Cardiac muscle cell (in vitro differentiated cells and primary cell): Measurements from ENCODE around the gene NINJ2. TPM values are rescaled to one million over a fixed set of nuclear protein-coding genes. Genes with fewer than 3 reads are reported as not detected.

Experiments used
- DNase-seq, 2 donors: peaks; one replicate each; pipeline versions ENCODE4 v3.0.0 to v3.0.0-alpha.2; 2010 to 2017; ENCODE audit warnings: low read depth in 1 of 2, low spot score in 1 of 2
- H3K27ac ChIP-seq: fragments of 200-600 bp; sonication (generic); 2 replicates; pipeline ENCODE4 v1.5.1; 2016
- H3K27me3 ChIP-seq: fragments of 200-600 bp; sonication (generic); 2 replicates; pipeline ENCODE4 v1.6.0; 2016; ENCODE audit warnings: control low read depth
- H3K36me3 ChIP-seq: fragments of 200-600 bp; sonication (generic); 2 replicates; pipeline ENCODE4 v1.5.1; 2016; ENCODE audit warnings: control low read depth
- H3K4me1 ChIP-seq: fragments of 200-600 bp; sonication (generic); 2 replicates; pipeline ENCODE4 v1.8.1; 2017; ENCODE audit warnings: low read depth, mild to moderate bottlenecking, mixed run types
- H3K4me3 ChIP-seq: fragments of 200-600 bp; sonication (generic); 2 replicates; pipeline ENCODE4 v1.5.1; 2016; ENCODE audit warnings: mild to moderate bottlenecking
- H3K9me3 ChIP-seq: fragments of 200-600 bp; sonication (generic); 2 replicates; pipeline ENCODE4 v1.5.1; 2017; ENCODE audit warnings: low read depth, mild to moderate bottlenecking, control low read depth
- polyA plus RNA-seq: library from polyadenylated mRNA; unstranded; fragments of >200 nt; fragmentation: Nextera tagmentation; extraction: Ambion mirVana; gene quantifications from 2 replicates; pipeline ENCODE4 v1.2.1, GENCODE V29; 2016
- total RNA-seq: library from RNA; depleted of rRNA; stranded (reverse); fragments of >200 nt; gene quantifications from 2 replicates; pipeline ENCODE4 v1.2.3, GENCODE V29; 2016
- TF ChIP-seq, protein P1 (sequence below): IDR thresholded peaks from 2 replicates; pipeline ENCODE4 v1.5.1; 2012; ENCODE audit warnings: low read depth, mild to moderate bottlenecking, low read length

The NINJ2 gene
- total and polyA plus RNA-seq, 2 experiments from 2014 or later: 2.3 TPM; not detected in 1

DNA sequence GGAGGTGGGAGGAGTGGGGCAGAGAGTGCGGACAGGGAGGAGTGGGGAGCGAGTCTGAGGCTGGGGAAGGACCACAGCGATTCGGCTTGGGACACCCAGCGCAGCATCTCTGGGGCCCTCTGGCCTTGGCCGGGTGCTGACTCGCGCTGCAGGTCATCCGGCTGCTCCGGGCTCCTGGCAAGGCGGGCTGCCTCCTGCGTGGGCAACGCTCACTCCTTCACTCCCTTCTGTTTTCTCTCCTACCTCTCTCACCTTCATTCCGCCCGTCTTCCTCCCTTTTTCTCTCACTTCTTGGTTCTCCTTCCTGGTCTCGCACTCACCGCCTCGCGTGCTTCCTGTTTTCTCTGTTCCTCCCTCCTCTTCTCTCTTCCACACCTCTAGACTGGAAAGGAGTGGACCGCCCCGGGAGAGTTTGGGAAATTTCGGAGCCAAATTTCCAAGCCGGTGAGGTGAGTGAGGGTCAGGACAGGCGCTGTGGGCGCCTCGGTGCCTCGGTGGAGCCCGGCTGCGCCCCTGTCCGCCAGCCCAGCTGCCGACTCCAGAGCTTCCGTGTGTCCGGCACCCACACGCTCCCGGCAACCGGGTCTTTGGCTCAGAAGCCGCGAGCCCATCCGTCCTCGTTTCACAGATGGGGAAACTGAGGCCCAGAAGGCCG, 116.9 kb downstream of the NINJ2 start:
- no peaks in the 10 kb centered on the region for H3K9me3 ChIP-seq
- peaks cover 3% of the 10 kb centered on the region for H3K36me3 ChIP-seq
- H3K4me1 ChIP-seq: peaks cover 18% of the 10 kb centered on the region
- TF ChIP-seq, protein P1, sequence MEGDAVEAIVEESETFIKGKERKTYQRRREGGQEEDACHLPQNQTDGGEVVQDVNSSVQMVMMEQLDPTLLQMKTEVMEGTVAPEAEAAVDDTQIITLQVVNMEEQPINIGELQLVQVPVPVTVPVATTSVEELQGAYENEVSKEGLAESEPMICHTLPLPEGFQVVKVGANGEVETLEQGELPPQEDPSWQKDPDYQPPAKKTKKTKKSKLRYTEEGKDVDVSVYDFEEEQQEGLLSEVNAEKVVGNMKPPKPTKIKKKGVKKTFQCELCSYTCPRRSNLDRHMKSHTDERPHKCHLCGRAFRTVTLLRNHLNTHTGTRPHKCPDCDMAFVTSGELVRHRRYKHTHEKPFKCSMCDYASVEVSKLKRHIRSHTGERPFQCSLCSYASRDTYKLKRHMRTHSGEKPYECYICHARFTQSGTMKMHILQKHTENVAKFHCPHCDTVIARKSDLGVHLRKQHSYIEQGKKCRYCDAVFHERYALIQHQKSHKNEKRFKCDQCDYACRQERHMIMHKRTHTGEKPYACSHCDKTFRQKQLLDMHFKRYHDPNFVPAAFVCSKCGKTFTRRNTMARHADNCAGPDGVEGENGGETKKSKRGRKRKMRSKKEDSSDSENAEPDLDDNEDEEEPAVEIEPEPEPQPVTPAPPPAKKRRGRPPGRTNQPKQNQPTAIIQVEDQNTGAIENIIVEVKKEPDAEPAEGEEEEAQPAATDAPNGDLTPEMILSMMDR: no peak
- DNase-seq: no peak
- H3K4me3 ChIP-seq: no peak overlapping the region
- H3K27ac ChIP-seq: no peak overlapping the region
- H3K27me3 ChIP-seq: no peaks in the 10 kb centered on the region

DNA sequence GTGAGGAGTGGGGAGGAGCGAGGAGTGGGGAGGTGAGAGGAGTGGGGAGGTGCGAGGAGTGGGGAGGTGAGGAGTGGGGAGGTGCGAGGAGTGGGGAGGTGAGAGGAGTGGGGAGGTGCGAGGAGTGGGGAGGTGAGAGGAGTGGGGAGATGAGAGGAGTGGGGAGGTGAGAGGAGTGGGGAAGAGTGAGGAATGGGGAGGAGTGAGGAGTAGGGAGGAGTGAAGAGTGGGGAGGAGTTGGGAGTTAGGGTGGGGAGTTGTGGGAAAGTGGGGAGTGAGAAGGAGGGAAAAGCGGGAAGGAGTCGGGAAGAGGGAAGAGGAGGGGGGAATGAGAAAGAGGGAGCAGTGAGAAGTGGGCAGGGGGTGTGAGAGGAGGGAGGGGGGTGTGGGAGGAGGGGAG, 117.4 kb downstream of the NINJ2 start:
- H3K36me3 ChIP-seq: peaks cover 3% of the 10 kb centered on the region
- TF ChIP-seq, protein P1: no peak
- no peak for DNase-seq
- no peaks in the 10 kb centered on the region for H3K27me3 ChIP-seq
- peaks cover 20% of the 10 kb centered on the region for H3K4me1 ChIP-seq
- H3K4me3 ChIP-seq: no peak overlapping the region
- no peak overlapping the region for H3K27ac ChIP-seq
- H3K9me3 ChIP-seq: no peaks in the 10 kb centered on the region

DNA sequence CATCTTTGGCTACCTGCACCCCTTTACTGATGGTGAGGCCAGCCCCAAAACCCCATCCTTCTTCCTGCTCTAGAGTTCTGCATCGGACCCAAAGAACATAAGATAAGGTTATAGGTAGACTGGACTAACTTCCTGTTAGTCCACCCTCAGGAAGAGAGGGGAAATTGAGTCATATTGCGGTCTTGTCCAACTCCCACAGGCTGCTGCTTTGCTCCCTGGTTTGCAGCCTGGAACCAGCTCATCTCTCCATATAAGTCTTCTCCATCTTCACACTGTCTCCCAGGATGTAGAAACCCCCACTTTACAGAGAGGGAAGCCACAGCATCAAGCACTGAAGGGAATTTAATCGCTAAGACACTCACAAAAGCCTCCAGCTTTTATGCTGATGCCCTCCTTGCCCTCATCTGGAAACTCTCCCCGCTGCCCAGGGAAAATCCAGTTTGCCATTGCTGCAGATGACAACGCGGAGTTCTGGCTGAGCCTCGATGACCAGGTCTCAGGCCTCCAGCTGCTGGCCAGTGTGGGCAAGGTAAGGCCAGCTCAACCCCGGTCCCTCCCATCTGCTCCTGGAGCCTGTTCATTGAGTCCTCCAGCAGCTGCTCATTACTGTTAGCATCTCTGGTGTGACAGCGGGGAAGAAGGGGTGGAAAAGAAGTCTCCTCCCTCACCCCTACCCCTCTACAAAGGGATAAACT, 118.2 kb downstream of the NINJ2 start:
- Histone ChIP-seq H3K36me3 (peaks cover 3% of the 10 kb centered on the region), H3K9me3 (no peaks in the 10 kb centered on the region), H3K27me3 (no peaks in the 10 kb centered on the region), H3K4me3 (no peak overlapping the region), H3K27ac (no peak overlapping the region), H3K4me1 (peaks cover 20% of the 10 kb centered on the region)
- DNase-seq: no peak
- TF ChIP-seq, protein P1: no peak

GRCh38 chr12:544142-544541, 119.1 kb downstream of the NINJ2 start:
- Histone ChIP-seq H3K36me3 (peaks cover 3% of the 10 kb centered on the region), H3K4me3 (no peak overlapping the region), H3K9me3 (no peaks in the 10 kb centered on the region), H3K27ac (no peak overlapping the region), H3K27me3 (no peaks in the 10 kb centered on the region), H3K4me1 (peaks cover 20% of the 10 kb centered on the region)
- DNase-seq: no peak
- TF ChIP-seq, protein P1: no peak

- H3K27me3 ChIP-seq: no peaks in the 10 kb centered on the region
- H3K36me3 ChIP-seq: peaks cover 3% of the 10 kb centered on the region
- DNase-seq: no peak
- H3K4me1 ChIP-seq: peaks cover 20% of the 10 kb centered on the region
- TF ChIP-seq, protein P1: no peak
- peak overlapping the region; percentile 66 for H3K27ac ChIP-seq
- no peak overlapping the region for H3K4me3 ChIP-seq
- H3K9me3 ChIP-seq: no peaks in the 10 kb centered on the region
These were observed 120.2 kb downstream of the NINJ2 start for GRCh38 chr12:543114-543451.
